ENCODE results near the gene CPPED1. TPM values are rescaled to one million over a fixed set of nuclear protein-coding genes. Genes with fewer than 3 reads are reported as not detected.

CPPED1 gene
- total and polyA plus RNA-seq, 2 of the 4 experiments (the other 2 are of a cell fraction) = 5.1 to 6.5 TPM

DNA sequence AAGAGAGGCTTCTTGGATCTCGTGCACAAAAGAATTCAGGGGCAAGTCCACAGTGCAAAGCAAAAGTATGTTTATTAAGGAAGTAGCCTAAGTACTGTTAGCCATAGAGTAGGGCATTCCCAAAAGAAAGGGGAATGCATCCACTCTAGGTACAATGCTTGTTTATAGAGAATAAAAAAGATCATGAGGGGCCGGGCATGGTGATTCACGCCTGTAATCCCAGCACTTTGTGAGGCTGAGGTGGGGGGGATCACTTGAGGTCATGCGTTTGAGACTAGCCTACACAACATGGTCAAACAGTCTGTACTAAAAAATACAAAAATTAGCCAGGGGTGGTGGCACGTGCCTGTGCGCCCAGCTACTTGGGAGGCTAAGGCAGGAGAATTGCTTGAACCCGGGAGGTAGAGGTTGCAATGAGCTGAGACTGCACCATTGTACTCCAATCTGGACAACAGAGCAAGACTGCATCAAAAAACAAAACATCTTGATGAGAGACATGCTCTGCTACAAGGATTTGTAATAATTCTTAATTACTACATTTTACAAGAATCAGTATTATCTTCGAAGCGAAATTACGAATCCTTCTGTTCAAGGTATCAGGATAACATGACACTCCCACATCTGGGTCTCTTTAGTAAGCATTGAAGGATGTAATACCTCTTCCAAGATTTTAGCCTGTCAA lies 191.6 kb downstream of the CPPED1 start:
- in situ Hi-C loops (cut with MboI; ENCODE audit: low sequenced_read_pairs) = no loop called here
- no CpG with 5 or more reads among the region's 10 CpGs for WGBS, 2 experiments (ENCODE audit: extremely low coverage in 2 of 2, insufficient read length in 1 of 2)

More for the DNA sequence above, 191.6 kb downstream of the CPPED1 start:
- Histone ChIP-seq H3K56ac (ENCODE audit: extremely low read depth, insufficient read depth, low read length) (no peak overlapping the region), H4K91ac (ENCODE audit: insufficient read depth, low read depth, low read length) (no peak overlapping the region), H3K18ac (ENCODE audit: low read depth, low read length) (no peak overlapping the region), H3K36me3 (ENCODE audit: control insufficient read depth, insufficient read depth, low read length) (no peaks in the 10 kb centered on the region), H4K5ac (ENCODE audit: low read depth, low read length) (no peak overlapping the region), H3K23ac (ENCODE audit: low read depth, low read length) (no peak overlapping the region), H3K4ac (ENCODE audit: low read depth, low read length) (no peak overlapping the region), H2BK5ac (ENCODE audit: low read depth, low read length, poor library complexity, severe bottlenecking) (no peak overlapping the region), H3K14ac (replicated peaks; ENCODE audit: low read depth, low read length) (no peak overlapping the region), H2BK120ac (ENCODE audit: low read depth, low read length) (no peak overlapping the region), H2AK5ac (ENCODE audit: low read depth, low read length) (no peak overlapping the region), H3K27me3 (ENCODE audit: control insufficient read depth, insufficient read depth, low read length) (no peaks in the 10 kb centered on the region), H3K4me1 (ENCODE audit: control insufficient read depth, insufficient read depth, low read length) (no peaks in the 10 kb centered on the region), H2BK20ac (ENCODE audit: low read depth, low read length) (no peak overlapping the region), H3K4me3 (ENCODE audit: insufficient read depth, low read depth, low read length) (no peak overlapping the region), H3K4me2 (ENCODE audit: low read depth, low read length) (no peak overlapping the region), H2AFZ (replicated peaks; ENCODE audit: low read length, poor library complexity) (no peak overlapping the region), H3K79me1 (ENCODE audit: low read depth in 1 of 2, low read length in 2 of 2) (no peaks in the 10 kb centered on the region), H3K9me3 (ENCODE audit: control insufficient read depth, insufficient read depth, low read length) (no peaks in the 10 kb centered on the region), H2BK15ac (ENCODE audit: low read depth, low read length) (no peak overlapping the region), H4K8ac (ENCODE audit: low read depth in 2 of 2, low read length in 2 of 2) (no peak overlapping the region), H4K20me1 (ENCODE audit: insufficient read depth, low read length) (no peaks in the 10 kb centered on the region), H3K9me1 (ENCODE audit: insufficient read depth, low read length) (no peaks in the 10 kb centered on the region), H3K27ac (ENCODE audit: insufficient read depth, low read length) (no peak overlapping the region), H2AK9ac (replicated peaks; ENCODE audit: low read depth, low read length, poor library complexity) (no peak overlapping the region), H3K9ac (ENCODE audit: low read depth, low read length) (no peak overlapping the region)
- CTCF ChIA-PET = no interaction called here
- intact Hi-C loops (cut with micrococcal nuclease) (no loop called here), dilution Hi-C loops (cut with HindIII; ENCODE audit: low sequenced_read_pairs, unreplicated experiment) (no loop called here)
- DNase-seq (no peak), ATAC-seq (ENCODE audit: low read depth) (no peak)
- POLR2A ChIA-PET (ENCODE audit: unreplicated experiment) = no interaction called here
- no TSS peak for BruUV-seq (replicated peaks)
- TF ChIP-seq RFX5 (IDR thresholded peaks at IDR 0.05; ENCODE audit: low read depth, low read length) (no peak), MAFK (IDR thresholded peaks at IDR 0.05; ENCODE audit: low read depth, low read length) (no peak), BHLHE40 (IDR thresholded peaks at IDR 0.05; ENCODE audit: low read depth, low read length) (no peak), MXI1 (IDR thresholded peaks at IDR 0.05; ENCODE audit: borderline replicate concordance, low read depth, low read length) (no peak), POLR2A (IDR thresholded peaks at IDR 0.05; ENCODE audit: low read depth, low read length) (no peak), CEBPB (IDR thresholded peaks at IDR 0.05; ENCODE audit: low read depth, low read length) (no peak), CHD1 (IDR thresholded peaks at IDR 0.05; ENCODE audit: low read depth, low read length) (no peak), MAZ (IDR thresholded peaks at IDR 0.05; ENCODE audit: borderline replicate concordance, low read depth, low read length) (no peak), SMC3 (IDR thresholded peaks at IDR 0.05; ENCODE audit: low read depth, low read length) (no peak), RCOR1 (IDR thresholded peaks at IDR 0.05; ENCODE audit: insufficient replicate concordance, low read length) (no peak), NFE2L2 (IDR thresholded peaks at IDR 0.05; ENCODE audit: low read depth, low read length) (no peak), FOS (IDR thresholded peaks at IDR 0.05; ENCODE audit: low read depth, low read length) (no peak), RAD21 (IDR thresholded peaks at IDR 0.05; ENCODE audit: low read length) (no peak)
- TF ChIP-seq, protein P1, sequence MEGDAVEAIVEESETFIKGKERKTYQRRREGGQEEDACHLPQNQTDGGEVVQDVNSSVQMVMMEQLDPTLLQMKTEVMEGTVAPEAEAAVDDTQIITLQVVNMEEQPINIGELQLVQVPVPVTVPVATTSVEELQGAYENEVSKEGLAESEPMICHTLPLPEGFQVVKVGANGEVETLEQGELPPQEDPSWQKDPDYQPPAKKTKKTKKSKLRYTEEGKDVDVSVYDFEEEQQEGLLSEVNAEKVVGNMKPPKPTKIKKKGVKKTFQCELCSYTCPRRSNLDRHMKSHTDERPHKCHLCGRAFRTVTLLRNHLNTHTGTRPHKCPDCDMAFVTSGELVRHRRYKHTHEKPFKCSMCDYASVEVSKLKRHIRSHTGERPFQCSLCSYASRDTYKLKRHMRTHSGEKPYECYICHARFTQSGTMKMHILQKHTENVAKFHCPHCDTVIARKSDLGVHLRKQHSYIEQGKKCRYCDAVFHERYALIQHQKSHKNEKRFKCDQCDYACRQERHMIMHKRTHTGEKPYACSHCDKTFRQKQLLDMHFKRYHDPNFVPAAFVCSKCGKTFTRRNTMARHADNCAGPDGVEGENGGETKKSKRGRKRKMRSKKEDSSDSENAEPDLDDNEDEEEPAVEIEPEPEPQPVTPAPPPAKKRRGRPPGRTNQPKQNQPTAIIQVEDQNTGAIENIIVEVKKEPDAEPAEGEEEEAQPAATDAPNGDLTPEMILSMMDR (conservative IDR thresholded peaks at IDR 0.05; ENCODE audit: low read depth, low read length) = no peak
- TF ChIP-seq, protein P2, sequence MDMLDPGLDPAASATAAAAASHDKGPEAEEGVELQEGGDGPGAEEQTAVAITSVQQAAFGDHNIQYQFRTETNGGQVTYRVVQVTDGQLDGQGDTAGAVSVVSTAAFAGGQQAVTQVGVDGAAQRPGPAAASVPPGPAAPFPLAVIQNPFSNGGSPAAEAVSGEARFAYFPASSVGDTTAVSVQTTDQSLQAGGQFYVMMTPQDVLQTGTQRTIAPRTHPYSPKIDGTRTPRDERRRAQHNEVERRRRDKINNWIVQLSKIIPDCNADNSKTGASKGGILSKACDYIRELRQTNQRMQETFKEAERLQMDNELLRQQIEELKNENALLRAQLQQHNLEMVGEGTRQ (IDR thresholded peaks at IDR 0.05; ENCODE audit: low read depth, low read length) = no peak
- TF ChIP-seq, protein P3, sequence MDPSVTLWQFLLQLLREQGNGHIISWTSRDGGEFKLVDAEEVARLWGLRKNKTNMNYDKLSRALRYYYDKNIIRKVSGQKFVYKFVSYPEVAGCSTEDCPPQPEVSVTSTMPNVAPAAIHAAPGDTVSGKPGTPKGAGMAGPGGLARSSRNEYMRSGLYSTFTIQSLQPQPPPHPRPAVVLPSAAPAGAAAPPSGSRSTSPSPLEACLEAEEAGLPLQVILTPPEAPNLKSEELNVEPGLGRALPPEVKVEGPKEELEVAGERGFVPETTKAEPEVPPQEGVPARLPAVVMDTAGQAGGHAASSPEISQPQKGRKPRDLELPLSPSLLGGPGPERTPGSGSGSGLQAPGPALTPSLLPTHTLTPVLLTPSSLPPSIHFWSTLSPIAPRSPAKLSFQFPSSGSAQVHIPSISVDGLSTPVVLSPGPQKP (IDR thresholded peaks at IDR 0.05; ENCODE audit: borderline replicate concordance, low read depth, low read length) = no peak

Measured in IMR-90 (cell line).